ENCODE data around the gene TEAD4.

The TEAD4 gene

DNA sequence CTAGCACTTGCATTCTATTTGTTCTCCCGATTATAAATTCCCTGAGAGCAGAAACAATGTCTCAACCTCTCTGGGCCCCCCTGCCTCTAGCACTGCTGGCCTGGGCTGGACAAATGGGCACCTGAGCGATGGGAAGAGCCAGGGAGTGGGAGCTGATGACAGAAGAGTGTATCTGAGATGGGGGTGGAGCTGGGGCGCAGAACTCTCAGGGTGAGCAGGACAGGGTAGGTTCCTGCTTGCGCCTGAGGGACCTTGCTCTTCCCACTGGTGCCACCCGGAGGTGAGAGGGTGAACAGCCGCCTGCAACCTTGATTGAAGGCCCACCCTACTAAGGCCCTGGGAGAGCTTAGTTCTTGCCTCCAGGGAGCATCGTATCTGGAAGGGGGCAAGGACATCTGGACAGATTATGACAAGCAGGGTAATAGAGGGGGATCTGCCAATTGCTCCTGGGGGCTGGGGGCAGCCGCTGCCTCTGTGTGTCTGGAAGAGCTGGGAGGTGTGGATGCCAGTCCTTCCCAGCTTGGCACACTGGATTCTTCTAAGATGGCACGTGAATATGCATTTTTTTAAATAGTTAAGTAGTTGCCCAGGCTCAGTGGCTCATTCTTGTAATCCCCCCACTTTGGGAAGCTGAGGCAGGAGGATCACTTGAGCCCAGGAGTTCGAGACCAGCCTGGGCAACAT is 75.0 kb downstream of the TEAD4 start:
- peak; percentile 30 to 53 for DNase-seq

GRCh38 chr12:3035171-3035570 is 76.0 kb downstream of the TEAD4 start:
- DNase-seq = no peak

- DNase-seq = peak; percentile 70 to 89
These were observed 76.9 kb downstream of the TEAD4 start for GRCh38 chr12:3035815-3036702.

DNA sequence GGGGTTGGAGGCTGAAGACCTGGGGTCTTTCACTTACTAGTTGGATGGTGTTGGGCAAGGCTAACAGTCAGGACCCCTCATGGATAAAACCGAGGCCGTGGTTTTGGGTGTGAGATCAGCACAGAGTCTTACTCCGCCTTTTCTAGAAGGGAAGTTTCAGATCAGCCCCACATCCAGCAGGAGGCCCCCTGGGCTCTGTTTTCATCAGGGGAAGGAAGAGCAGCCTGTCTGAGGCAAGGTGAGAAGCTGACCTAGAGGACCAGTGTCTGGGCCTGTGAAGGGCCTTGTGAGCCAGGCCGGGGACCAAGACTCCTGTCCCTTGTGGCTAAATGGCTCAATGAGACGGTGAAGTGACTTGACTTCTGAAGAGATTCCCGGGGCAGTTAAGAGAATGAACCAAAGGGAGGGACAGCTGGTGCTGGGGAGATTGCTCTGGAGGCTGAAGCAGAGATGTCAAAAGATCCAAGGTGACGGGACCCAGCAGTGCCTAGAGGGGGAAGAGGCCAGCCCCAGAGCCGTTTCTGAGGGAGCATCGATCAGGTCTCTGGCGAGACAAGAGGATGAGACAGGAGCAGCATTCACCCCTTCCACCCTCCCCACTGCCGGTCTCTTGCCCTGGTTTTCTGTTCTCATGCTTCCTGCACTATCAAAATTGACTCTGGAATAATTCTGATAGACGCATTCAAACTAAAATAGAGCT is 77.9 kb downstream of the TEAD4 start:
- peak in 1 of 2 donors; percentile 10 for DNase-seq

- no peak for DNase-seq
These were observed 79.0 kb downstream of the TEAD4 start for GRCh38 chr12:3038166-3038565.

GRCh38 chr12:3038926-3039510 is 79.8 kb downstream of the TEAD4 start:
- DNase-seq = no peak

DNA sequence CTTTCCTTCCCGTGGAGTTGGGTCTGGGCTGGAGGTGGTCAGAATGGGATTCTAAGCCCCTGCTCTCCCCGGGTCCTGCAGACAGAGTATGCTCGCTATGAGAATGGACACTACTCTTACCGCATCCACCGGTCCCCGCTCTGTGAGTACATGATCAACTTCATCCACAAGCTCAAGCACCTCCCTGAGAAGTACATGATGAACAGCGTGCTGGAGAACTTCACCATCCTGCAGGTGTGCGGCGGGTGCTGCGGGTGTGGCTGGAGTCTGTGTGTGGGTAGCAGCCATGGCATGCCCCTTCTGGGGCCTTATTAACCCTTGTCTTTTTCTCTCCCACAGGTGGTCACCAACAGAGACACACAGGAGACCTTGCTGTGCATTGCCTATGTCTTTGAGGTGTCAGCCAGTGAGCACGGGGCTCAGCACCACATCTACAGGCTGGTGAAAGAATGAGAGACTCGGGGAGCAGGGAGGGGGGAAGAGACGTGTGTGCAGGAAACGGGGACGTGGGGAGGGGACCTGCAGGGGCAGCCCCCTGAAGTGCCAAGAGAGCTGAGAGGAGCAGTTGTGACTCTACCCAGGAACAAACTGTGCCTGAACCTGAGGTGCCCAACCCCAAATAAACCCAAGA is 80.9 kb downstream of the TEAD4 start:
- no peak for DNase-seq

GRCh38 chr12:3040663-3041544 is 81.7 kb downstream of the TEAD4 start:
- DNase-seq = no peak

DNA sequence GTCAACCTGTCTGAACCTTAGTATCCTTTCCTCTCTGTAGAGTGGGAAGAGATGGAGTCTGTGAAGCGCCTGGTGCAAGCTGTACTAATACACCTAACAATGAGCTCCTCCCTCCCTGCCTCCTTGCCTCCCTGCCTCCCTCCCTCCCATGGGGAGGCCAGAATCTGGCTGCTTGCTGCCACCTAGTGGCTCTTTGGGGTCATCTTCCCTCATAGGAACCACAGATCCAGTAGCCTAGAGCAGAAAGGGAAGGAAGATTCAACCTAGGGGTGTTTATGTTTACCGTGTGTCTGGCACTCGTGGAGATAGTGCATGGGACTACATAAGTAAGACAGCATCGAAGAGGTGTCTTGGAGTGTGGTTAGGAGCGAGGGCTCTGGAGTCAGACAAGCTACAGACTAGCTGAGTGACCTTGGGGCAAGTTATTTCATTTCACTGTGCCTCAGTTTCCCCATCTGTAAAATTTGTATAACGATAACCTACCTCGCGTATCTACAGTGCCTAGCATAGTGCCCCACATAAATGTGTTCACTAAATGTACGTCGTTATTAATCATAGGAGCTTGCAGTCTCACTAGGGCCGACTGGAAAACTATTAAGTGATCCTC is 82.5 kb downstream of the TEAD4 start:
- peak; percentile 59 to 69 for DNase-seq

GRCh38 chr12:3042394-3042793 is 83.2 kb downstream of the TEAD4 start:
- DNase-seq = no peak

- no peak for DNase-seq
These were observed 83.6 kb downstream of the TEAD4 start for GRCh38 chr12:3042826-3043225.

DNA sequence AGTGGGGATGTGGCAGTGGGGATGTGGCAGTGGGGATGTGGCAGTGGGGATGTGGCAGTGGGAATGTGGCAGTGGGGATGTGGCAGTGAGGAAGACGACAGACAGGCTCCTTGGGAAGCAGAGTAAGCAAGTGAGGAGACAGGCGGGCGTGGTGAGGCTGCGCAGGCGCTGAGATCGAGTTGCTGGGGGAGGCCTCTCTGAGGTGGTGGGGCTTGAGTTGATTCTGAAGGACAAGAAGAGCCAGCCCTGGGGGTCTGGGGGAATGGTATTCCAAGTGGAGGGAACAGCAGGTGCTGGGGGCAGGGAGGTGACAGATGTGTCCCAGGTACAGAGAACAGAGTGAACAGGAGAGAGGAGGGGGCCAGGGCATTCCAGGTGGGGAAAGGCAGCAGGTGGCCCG is 84.2 kb downstream of the TEAD4 start:
- no peak for DNase-seq

DNA sequence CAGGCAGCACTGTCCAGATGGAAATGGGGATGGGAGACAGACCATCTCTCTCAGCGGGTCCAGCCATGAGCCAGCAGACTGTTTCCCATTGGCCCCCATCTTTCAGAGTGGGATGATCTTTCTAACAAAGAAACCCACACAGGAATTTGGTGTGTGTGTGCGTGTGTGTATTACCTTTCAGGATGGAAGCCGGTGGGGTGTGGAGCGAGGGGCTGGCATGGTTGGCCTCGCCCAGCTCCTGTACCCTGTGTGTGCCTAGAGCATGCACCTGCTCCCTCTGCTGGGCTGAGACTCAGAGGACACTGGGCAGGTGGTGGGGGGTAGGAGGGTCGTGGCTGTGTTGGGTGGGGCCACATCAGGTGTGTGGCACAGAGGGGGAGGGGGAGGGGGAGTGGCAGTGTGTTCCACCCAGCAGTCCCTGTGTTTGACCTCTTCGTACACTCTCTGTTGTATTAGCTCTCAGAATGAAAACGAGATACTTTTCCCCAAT is 85.0 kb downstream of the TEAD4 start:
- DNase-seq = no peak

- DNase-seq = no peak
These were observed 86.3 kb downstream of the TEAD4 start for GRCh38 chr12:3045494-3045893.

GRCh38 chr12:3045989-3046388 is 86.8 kb downstream of the TEAD4 start:
- DNase-seq = no peak

GRCh38 chr12:3046441-3047200 is 87.4 kb downstream of the TEAD4 start:
- no peak for DNase-seq

DNA sequence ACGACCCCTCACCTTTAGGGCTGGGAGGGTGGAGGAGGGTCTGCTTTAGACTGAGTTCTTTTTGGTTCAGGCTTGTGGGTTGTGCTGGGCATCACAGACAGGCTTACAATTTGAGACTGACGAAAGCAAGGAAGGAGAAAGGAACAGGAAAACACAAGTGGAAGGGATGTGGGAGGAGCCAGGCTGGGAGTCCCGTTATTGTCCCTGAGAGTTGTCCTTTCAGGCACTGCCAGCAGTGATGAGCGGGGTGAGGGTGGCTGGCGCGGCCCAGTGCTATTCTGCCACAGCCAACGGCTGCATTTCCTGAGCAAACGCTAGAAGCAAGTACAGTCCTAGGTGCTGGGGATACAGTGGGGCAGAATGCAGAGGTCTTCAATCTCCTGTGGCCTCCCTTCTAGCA is 88.8 kb downstream of the TEAD4 start:
- no peak for DNase-seq

GRCh38 chr12:3048540-3048939 is 89.3 kb downstream of the TEAD4 start:
- DNase-seq = no peak

DNA sequence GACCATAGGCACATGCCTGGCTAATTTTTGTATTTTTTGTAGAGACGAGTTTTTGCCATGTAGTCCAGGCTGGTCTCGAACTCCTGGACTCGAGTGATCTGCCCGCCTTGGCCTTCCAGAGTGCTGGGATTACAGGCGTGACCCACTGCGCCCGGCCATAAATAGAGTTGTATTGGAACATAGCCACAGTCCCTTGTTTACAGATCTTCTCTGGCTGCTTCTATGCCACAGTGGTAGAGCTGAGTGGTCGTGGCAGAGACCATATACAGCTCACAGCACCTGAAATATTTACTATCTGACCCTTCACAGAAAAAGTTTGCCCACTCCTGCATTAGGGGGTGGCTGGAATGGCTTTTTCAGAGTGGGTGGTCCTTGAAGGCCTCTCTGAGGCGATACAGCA is 90.0 kb downstream of the TEAD4 start:
- no peak for DNase-seq

GRCh38 chr12:3049611-3050249 is 90.5 kb downstream of the TEAD4 start:
- DNase-seq = no peak
